Measurements from ENCODE around the gene DDX43.
"Not testable (repeated sequence)": the region's sequence is repeated elsewhere in the genome, so short reads cannot be mapped to it uniquely, and the experiment has no call there.

The DDX43 gene

GRCh38 chr6:73394577-73395354 is at the start of gene DDX43:
DDX43 (plus strand) TSS chr6:73394828; CDS start chr6:73394906, 78 bp downstream.
- peak; percentile 29 for DNase-seq (ENCODE audit: low spot score)

GRCh38 chr6:73348550-73349204 is 46.0 kb upstream of the DDX43 start:
- no peak for DNase-seq (ENCODE audit: low spot score)

GRCh38 chr6:73349311-73349710 is 45.3 kb upstream of the DDX43 start:
- DNase-seq (ENCODE audit: low spot score) = no peak

- DNase-seq (ENCODE audit: low spot score) = no peak
These were observed 40.7 kb upstream of the DDX43 start, which contains the start of gene DPPA5 for GRCh38 chr6:73353636-73354593. DPPA5 (minus strand) TSS chr6:73354276; CDS start chr6:73354225, 51 bp downstream.

GRCh38 chr6:73362358-73362757 is 32.3 kb upstream of the DDX43 start, which contains the start of gene KHDC3L:
KHDC3L (plus strand) TSS chr6:73362658; CDS start chr6:73362730, 72 bp downstream.
- DNase-seq (ENCODE audit: low spot score) = no peak

GRCh38 chr6:73362869-73363536 is 31.6 kb upstream of the DDX43 start:
- no peak for DNase-seq (ENCODE audit: low spot score)

GRCh38 chr6:73363537-73363875 is 31.1 kb upstream of the DDX43 start:
- no peak for DNase-seq (ENCODE audit: low spot score)

GRCh38 chr6:73364121-73364520 is 30.5 kb upstream of the DDX43 start:
- DNase-seq (ENCODE audit: low spot score) = no peak

- peak; percentile 76 for DNase-seq (ENCODE audit: low spot score)
These were observed 30.1 kb upstream of the DDX43 start for GRCh38 chr6:73364549-73364948.

- peak; percentile 81 for DNase-seq (ENCODE audit: low spot score)
These were observed 26.8 kb upstream of the DDX43 start for GRCh38 chr6:73367761-73368355.

GRCh38 chr6:73368675-73369074 is 26.0 kb upstream of the DDX43 start:
- DNase-seq (ENCODE audit: low spot score) = no peak

- DNase-seq (ENCODE audit: low spot score) = no peak
These were observed 25.5 kb upstream of the DDX43 start for GRCh38 chr6:73369157-73369556.

GRCh38 chr6:73369563-73369962 is 25.1 kb upstream of the DDX43 start, which contains the start of gene OOEP:
OOEP (minus strand) TSS chr6:73369897; CDS start chr6:73369792, 105 bp downstream.
- no peak for DNase-seq (ENCODE audit: low spot score)

- DNase-seq (ENCODE audit: low spot score) = no peak
These were observed 22.6 kb upstream of the DDX43 start for GRCh38 chr6:73371984-73372383.

GRCh38 chr6:73372516-73372915 is 22.1 kb upstream of the DDX43 start:
- DNase-seq (ENCODE audit: low spot score) = no peak

GRCh38 chr6:73375216-73375615 is 19.4 kb upstream of the DDX43 start:
- no peak for DNase-seq (ENCODE audit: low spot score)

- DNase-seq (ENCODE audit: low spot score) = no peak
These were observed 17.4 kb upstream of the DDX43 start for GRCh38 chr6:73377225-73377624.

- DNase-seq (ENCODE audit: low spot score) = not testable (repeated sequence)
These were observed 13.1 kb upstream of the DDX43 start for GRCh38 chr6:73381531-73381930.

GRCh38 chr6:73382462-73383113 is 12.0 kb upstream of the DDX43 start:
- DNase-seq (ENCODE audit: low spot score) = no peak

- DNase-seq (ENCODE audit: low spot score) = peak; percentile 68
These were observed 6.2 kb upstream of the DDX43 start for GRCh38 chr6:73388433-73388799.

Measured in D341Med (cell line).